ENCODE results near the gene JARID2. TPM values are rescaled to one million over a fixed set of nuclear protein-coding genes. Genes with fewer than 3 reads are reported as not detected.
A peak's percentile ranks its signal among the peaks of the same experiment; 100 is the strongest.

JARID2 gene
- total RNA-seq, 1 experiment from 2014 or later, result 180 TPM

GRCh38 chr6:15480525-15480924 lies 234.7 kb downstream of the JARID2 start:
- Mint-ChIP-seq H3K27ac (no peak overlapping the region), H3K36me3 (peaks cover 3% of the 10 kb centered on the region), H3K9me3 (no peaks in the 10 kb centered on the region), H3K27me3 (ENCODE audit: low read depth) (no peaks in the 10 kb centered on the region), H3K4me3 (no peak overlapping the region), H3K4me1 (peaks cover 93% of the 10 kb centered on the region)
- no peak for DNase-seq (ENCODE audit: low spot score)
- ChIA-PET POLR2A (no interaction called here), CTCF (interaction anchor here (1.0 kb wide), 1 partner anchor 143 kb away, joined by 4 read pairs; no protein-coding TSS in a partner anchor)
- TF ChIP-seq FOXP4 (CRISPR knock-in tag; IDR thresholded peaks at IDR 0.05), result no peak
- no peak for TF ChIP-seq NR3C1 (CRISPR knock-in tag; conservative IDR thresholded peaks at IDR 0.05; ENCODE audit: low read depth)
- no peak for TF ChIP-seq MYBL2 (CRISPR knock-in tag; IDR thresholded peaks at IDR 0.05)
- no peak for ATAC-seq

GRCh38 chr6:15481390-15482291 lies 235.8 kb downstream of the JARID2 start:
- Mint-ChIP-seq H3K9me3 (no peaks in the 10 kb centered on the region), H3K4me1 (peaks cover 91% of the 10 kb centered on the region), H3K27ac (no peak overlapping the region; the same call in 1 of the 2 replicates), H3K27me3 (ENCODE audit: low read depth) (no peaks in the 10 kb centered on the region), H3K4me3 (no peak overlapping the region), H3K36me3 (peaks cover 1% of the 10 kb centered on the region)
- TF ChIP-seq ZNF232 (CRISPR knock-in tag; IDR thresholded peaks at IDR 0.05) (no peak), GABPB1 (CRISPR knock-in tag; IDR thresholded peaks at IDR 0.05) (no peak), GTF2I (CRISPR knock-in tag; conservative IDR thresholded peaks at IDR 0.05) (no peak), ZBTB43 (CRISPR knock-in tag; IDR thresholded peaks at IDR 0.05) (no peak), TEAD1 (CRISPR knock-in tag; IDR thresholded peaks at IDR 0.05) (no peak)
- ChIA-PET POLR2A (no interaction called here), CTCF (no interaction called here)
- DNase-seq (ENCODE audit: low spot score) (no peak), ATAC-seq (no peak)

- ATAC-seq (no peak), DNase-seq (ENCODE audit: low spot score) (no peak)
- Mint-ChIP-seq H3K4me3 (no peak overlapping the region), H3K27me3 (ENCODE audit: low read depth) (no peaks in the 10 kb centered on the region), H3K27ac (no peak overlapping the region), H3K4me1 (peaks cover 83% of the 10 kb centered on the region), H3K36me3 (peaks cover 12% of the 10 kb centered on the region), H3K9me3 (no peaks in the 10 kb centered on the region)
- ChIA-PET CTCF (no interaction called here), POLR2A (no interaction called here)
- TF ChIP-seq CREB1 (CRISPR knock-in tag; IDR thresholded peaks at IDR 0.05) (no peak), USF1 (CRISPR knock-in tag; IDR thresholded peaks at IDR 0.05) (no peak), TCF7 (CRISPR knock-in tag; IDR thresholded peaks at IDR 0.05; ENCODE audit: low read depth) (no peak)
Observed at GRCh38 chr6:15483060-15483459, 237.2 kb downstream of the JARID2 start.

- no peaks in the 10 kb centered on the region for H3K9me3 Mint-ChIP-seq
- ChIA-PET CTCF (interaction anchor here (1.0 kb wide), 1 partner anchor 71 kb away, joined by 3 read pairs; no protein-coding TSS in a partner anchor), POLR2A (no interaction called here)
- ATAC-seq (no peak), DNase-seq (ENCODE audit: low spot score) (no peak)
- H3K36me3 Mint-ChIP-seq, result peaks cover 20% of the 10 kb centered on the region
- peak overlapping the region; percentile 23 for H3K27ac Mint-ChIP-seq
- H3K4me1 Mint-ChIP-seq, result peaks cover 83% of the 10 kb centered on the region
- H3K4me3 Mint-ChIP-seq, result no peak overlapping the region
- no peaks in the 10 kb centered on the region for H3K27me3 Mint-ChIP-seq (ENCODE audit: low read depth)
- no peak for TF ChIP-seq E2F5 (CRISPR knock-in tag; IDR thresholded peaks at IDR 0.05)
- no peak for TF ChIP-seq ZMAT4 (CRISPR knock-in tag; IDR thresholded peaks at IDR 0.05)
- TF ChIP-seq FOXJ3 (CRISPR knock-in tag; IDR thresholded peaks at IDR 0.05; ENCODE audit: borderline replicate concordance), result no peak
- no peak for TF ChIP-seq NFYB (CRISPR knock-in tag; conservative IDR thresholded peaks at IDR 0.05; ENCODE audit: low read depth)
- TF ChIP-seq TEAD1 (CRISPR knock-in tag; IDR thresholded peaks at IDR 0.05), result no peak
- TF ChIP-seq ZNF121 (CRISPR knock-in tag; IDR thresholded peaks at IDR 0.05), result no peak
- TF ChIP-seq JAZF1 (CRISPR knock-in tag; IDR thresholded peaks at IDR 0.05), result no peak
- no peak for TF ChIP-seq IRF2 (CRISPR knock-in tag; IDR thresholded peaks at IDR 0.05; ENCODE audit: borderline replicate concordance, low read depth)
- TF ChIP-seq GTF2I (CRISPR knock-in tag; conservative IDR thresholded peaks at IDR 0.05), result no peak
Observed at GRCh38 chr6:15484140-15484539, 238.3 kb downstream of the JARID2 start.

Data from WTC11 (cell line).